Kidney capillary endothelial cell (primary cell): ENCODE data around the gene CAPN11.

Source experiments
- DNase-seq: peaks from one replicate; pipeline ENCODE4 v3.0.0-alpha.2; 2018; ENCODE audit warnings: low spot score

Gene CAPN11

GRCh38 chr6:44214307-44214706 lies 55.7 kb downstream of the CAPN11 start:
- no peak for DNase-seq

- DNase-seq = no peak
These were observed 58.2 kb downstream of the CAPN11 start, which contains the start of gene MYMX for GRCh38 chr6:44216677-44217331. MYMX (plus strand) TSS chr6:44216926; CDS start chr6:44217472, 546 bp downstream.

GRCh38 chr6:44217332-44218143 lies 58.9 kb downstream of the CAPN11 start:
- DNase-seq = no peak

GRCh38 chr6:44219053-44219814 lies 60.6 kb downstream of the CAPN11 start:
- DNase-seq = no peak

- no peak for DNase-seq
These were observed 61.5 kb downstream of the CAPN11 start for GRCh38 chr6:44219815-44220784.

- no peak for DNase-seq
These were observed 62.3 kb downstream of the CAPN11 start for GRCh38 chr6:44220913-44221290.

- peak; percentile 91 for DNase-seq
These were observed 62.8 kb downstream of the CAPN11 start for GRCh38 chr6:44221291-44221960.

- no peak for DNase-seq
These were observed 63.3 kb downstream of the CAPN11 start for GRCh38 chr6:44221961-44222335.

- no peak for DNase-seq
These were observed 64.1 kb downstream of the CAPN11 start for GRCh38 chr6:44222486-44223318.

GRCh38 chr6:44223319-44224028 lies 64.9 kb downstream of the CAPN11 start, which contains the start of gene SLC29A1:
SLC29A1 (plus strand) TSS chr6:44223595; CDS start chr6:44227314, 3,719 bp downstream.
- DNase-seq = no peak

GRCh38 chr6:44224029-44224964 lies 65.7 kb downstream of the CAPN11 start:
- DNase-seq = no peak

GRCh38 chr6:44224965-44225305 lies 66.3 kb downstream of the CAPN11 start:
- DNase-seq = no peak

GRCh38 chr6:44225579-44226325 lies 67.1 kb downstream of the CAPN11 start:
- DNase-seq = no peak

- no peak for DNase-seq
These were observed 67.9 kb downstream of the CAPN11 start for GRCh38 chr6:44226368-44227147.

GRCh38 chr6:44227148-44227793 lies 68.7 kb downstream of the CAPN11 start:
- DNase-seq = no peak

GRCh38 chr6:44228031-44228430 lies 69.4 kb downstream of the CAPN11 start:
- DNase-seq = no peak
